GM19467 (cell line): ENCODE data around the gene IGSF8.
"Not testable (repeated sequence)": the region's sequence is repeated elsewhere in the genome, so short reads cannot be mapped to it uniquely, and the experiment has no call there.

Source experiments
- ATAC-seq: cut with Tn5 transposase; IDR thresholded peaks from one replicate; pipeline ENCODE4 v1.9.1; 2021; ENCODE audit warnings: mild to moderate bottlenecking, moderate library complexity; ENCODE audit not compliant: unreplicated experiment

Gene IGSF8

GRCh38 chr1:160069460-160070231 lies 28.8 kb downstream of the IGSF8 start, which contains the start of gene KCNJ10:
Gene KCNJ10, minus strand, starts transcription at chr1:160070160. Its CDS starts 27,628 bp downstream, at chr1:160042532.
- ATAC-seq = peak; percentile 3

- no peak for ATAC-seq
These were observed 30.2 kb downstream of the IGSF8 start for GRCh38 chr1:160068225-160068624.

GRCh38 chr1:160066829-160067745 lies 31.3 kb downstream of the IGSF8 start:
- no peak for ATAC-seq

- ATAC-seq = no peak
These were observed 33.7 kb downstream of the IGSF8 start for GRCh38 chr1:160064746-160065145.

GRCh38 chr1:160064164-160064563 lies 34.3 kb downstream of the IGSF8 start:
- no peak for ATAC-seq

- ATAC-seq = no peak
These were observed 35.2 kb downstream of the IGSF8 start for GRCh38 chr1:160063176-160063575.

- no peak for ATAC-seq
These were observed 36.2 kb downstream of the IGSF8 start for GRCh38 chr1:160062230-160062532.

GRCh38 chr1:160061369-160062229 lies 36.8 kb downstream of the IGSF8 start:
- no peak for ATAC-seq

GRCh38 chr1:160058087-160058486 lies 40.3 kb downstream of the IGSF8 start:
- no peak for ATAC-seq

- no peak for ATAC-seq
These were observed 41.7 kb downstream of the IGSF8 start for GRCh38 chr1:160056648-160057169.

- ATAC-seq = no peak
These were observed 44.7 kb downstream of the IGSF8 start for GRCh38 chr1:160053548-160054365.

- ATAC-seq = no peak
These were observed 45.5 kb downstream of the IGSF8 start for GRCh38 chr1:160052936-160053335.

- ATAC-seq = no peak
These were observed 47.8 kb downstream of the IGSF8 start for GRCh38 chr1:160050619-160051018.

- ATAC-seq = not testable (repeated sequence)
These were observed 48.2 kb downstream of the IGSF8 start for GRCh38 chr1:160050182-160050581.

GRCh38 chr1:160049101-160049500 lies 49.3 kb downstream of the IGSF8 start:
- ATAC-seq = no peak

GRCh38 chr1:160048335-160048734 lies 50.1 kb downstream of the IGSF8 start:
- no peak for ATAC-seq

GRCh38 chr1:160047111-160047991 lies 51.1 kb downstream of the IGSF8 start:
- ATAC-seq = no peak

- ATAC-seq = no peak
These were observed 51.8 kb downstream of the IGSF8 start for GRCh38 chr1:160046494-160047110.

GRCh38 chr1:160045653-160046052 lies 52.8 kb downstream of the IGSF8 start:
- no peak for ATAC-seq
